HG03565 (cell line): Measurements from ENCODE around the gene CCDC102B.

Experiments
- ATAC-seq: cut with Tn5 transposase; IDR thresholded peaks from one replicate; pipeline ENCODE4 v1.9.1; 2021; ENCODE audit warnings: mild to moderate bottlenecking, moderate library complexity; ENCODE audit not compliant: unreplicated experiment

Gene CCDC102B

DNA sequence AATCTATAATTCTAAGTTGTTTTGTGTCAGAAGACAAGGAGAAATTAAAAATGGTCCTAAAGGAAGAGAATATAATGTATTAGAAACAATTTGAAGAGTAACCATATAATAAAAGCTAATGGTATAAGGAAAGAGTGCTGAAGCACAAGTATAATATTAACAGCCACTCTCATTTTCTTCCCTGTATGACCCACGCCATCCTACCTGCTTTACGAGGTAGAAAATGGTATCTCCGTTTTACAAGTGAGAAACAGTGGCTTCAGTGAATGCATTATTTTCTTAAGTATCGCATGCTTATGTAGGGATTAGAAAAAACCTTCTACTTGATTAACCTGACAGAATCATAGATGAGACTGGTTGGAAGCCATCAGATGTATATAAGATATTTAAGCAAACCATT, 266.2 kb downstream of the CCDC102B start:
- ATAC-seq, result no peak

DNA sequence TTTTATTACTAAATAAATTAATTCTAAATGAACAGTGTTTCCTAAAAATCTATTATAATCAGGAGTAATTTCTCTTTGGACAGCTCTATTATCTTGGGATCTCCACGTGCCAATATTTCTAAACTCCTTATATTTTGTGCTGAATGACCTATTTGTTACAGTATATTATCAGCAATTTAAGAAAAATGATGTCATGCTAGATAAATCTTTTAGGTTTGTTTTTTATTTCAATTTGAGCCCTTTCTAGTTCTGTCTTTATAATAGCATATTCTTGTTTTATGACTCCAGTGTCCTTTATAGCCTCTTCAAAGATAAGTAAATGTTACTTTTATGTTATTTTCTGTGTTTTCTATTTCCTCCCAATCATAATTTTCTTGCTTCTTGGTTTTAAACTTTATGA, 269.2 kb downstream of the CCDC102B start:
- ATAC-seq, result no peak

GRCh38 chr18:69071680-69072079, 273.8 kb downstream of the CCDC102B start:
- no peak for ATAC-seq

DNA sequence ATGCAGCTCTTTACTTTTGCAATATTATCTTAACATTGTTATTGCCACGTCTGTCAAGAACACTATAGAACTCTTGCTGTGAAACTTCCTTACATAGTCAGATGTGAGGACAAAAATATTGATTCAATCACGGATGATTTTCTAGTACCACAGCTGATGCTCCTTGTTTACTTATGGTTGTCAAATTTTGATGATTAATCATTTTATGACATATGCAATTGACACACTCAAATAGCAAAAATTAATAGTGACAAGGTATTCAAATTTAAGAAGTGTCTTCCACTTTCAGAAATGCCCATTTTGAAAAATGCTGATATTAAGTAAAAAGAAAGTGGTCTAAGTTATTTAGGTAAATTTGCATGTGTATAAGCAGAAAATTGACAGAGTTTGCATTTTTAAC, 284.0 kb downstream of the CCDC102B start:
- no peak for ATAC-seq

DNA sequence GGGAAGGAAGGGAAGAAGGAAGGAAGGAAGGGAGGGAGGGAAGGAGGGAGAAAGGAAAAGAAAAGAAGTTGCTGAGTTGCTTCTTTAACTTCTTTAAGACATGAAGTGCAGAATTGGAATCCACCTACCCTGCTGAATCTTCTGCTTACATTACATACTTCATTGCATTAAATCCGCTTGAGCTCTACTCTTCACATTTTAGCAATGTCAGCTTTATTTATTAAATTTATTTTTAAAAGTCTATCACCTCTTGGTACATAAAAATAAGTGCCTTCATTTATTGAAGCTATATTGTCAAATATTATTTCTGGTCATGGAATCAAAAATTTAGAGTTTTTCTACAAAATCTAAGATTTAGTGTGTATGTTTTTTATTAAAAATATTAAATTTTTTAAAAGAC, 284.6 kb downstream of the CCDC102B start:
- ATAC-seq, result no peak

GRCh38 chr18:69085951-69086350, 288.1 kb downstream of the CCDC102B start:
- ATAC-seq, result no peak

GRCh38 chr18:69088973-69089372, 291.1 kb downstream of the CCDC102B start:
- ATAC-seq, result no peak

GRCh38 chr18:69097349-69097748, 299.5 kb downstream of the CCDC102B start:
- ATAC-seq, result peak; percentile 71

DNA sequence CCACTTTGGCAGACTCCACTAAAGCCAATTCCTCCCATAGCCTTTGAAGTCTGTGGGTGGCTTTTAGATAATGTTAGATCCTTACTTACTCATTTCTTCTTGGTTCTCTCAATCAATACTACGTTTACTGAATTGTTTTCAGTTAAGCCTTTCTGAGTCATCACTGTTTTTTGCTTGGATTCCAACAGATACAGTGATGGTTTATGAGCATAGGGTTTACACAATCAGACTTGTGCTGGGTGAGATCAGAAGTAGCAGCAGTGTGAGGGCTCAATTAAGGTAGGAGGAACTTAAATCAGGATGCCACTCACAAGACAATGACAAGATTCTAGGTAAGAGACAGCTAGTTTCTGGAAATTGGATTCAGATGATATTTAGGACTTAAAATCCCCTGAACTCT, 305.1 kb downstream of the CCDC102B start:
- ATAC-seq, result no peak
